22Rv1 (cell line): ENCODE data around the gene CHSY1.

Experiments used
- CTCF ChIP-seq: fragments of 450-650 bp; IDR thresholded peaks from 2 replicates; pipeline ENCODE4 v1.5.1; 2017; ENCODE audit warnings: mild to moderate bottlenecking
- ZFX ChIP-seq: fragments of 450-650 bp; IDR thresholded peaks from 2 replicates; pipeline ENCODE4 v1.6.1; 2017; ENCODE audit warnings: antibody characterized with exemption, borderline replicate concordance

GRCh38 chr15:101252836-101253235 is 988 bp upstream of the CHSY1 start:
- no peak for TF ChIP-seq CTCF
- TF ChIP-seq ZFX = no peak
